Kidney epithelial cell (primary cell): ENCODE results near the gene BOLA3. TPM values are rescaled to one million over a fixed set of nuclear protein-coding genes. Genes with fewer than 3 reads are reported as not detected.

Experiments
- DNase-seq: peaks from one replicate; pipeline ENCODE4 v3.0.0-alpha.2; 2010; ENCODE audit warnings: low read depth
- H3K27me3 ChIP-seq: 2 replicates; pipeline ENCODE4 v1.6.0; 2011; ENCODE audit warnings: low read length; ENCODE audit not compliant: control insufficient read depth, insufficient read depth
- H3K36me3 ChIP-seq: 2 replicates; pipeline ENCODE4 v1.5.1; 2011; ENCODE audit warnings: low read length; ENCODE audit not compliant: control insufficient read depth, insufficient read depth
- H3K4me3 ChIP-seq: 2 replicates; pipeline ENCODE4 v1.5.1; 2011; ENCODE audit warnings: low read depth, mild to moderate bottlenecking, control low read depth, low read length
- CTCF ChIP-seq: IDR thresholded peaks from 2 replicates; pipeline ENCODE4 v1.5.1; 2011; ENCODE audit warnings: mild to moderate bottlenecking, moderate library complexity, low read length, control low read depth, inconsistent platforms; ENCODE audit not compliant: insufficient read depth, poor library complexity, severe bottlenecking
- total RNA-seq: library from RNA; depleted of rRNA; stranded (reverse); fragments of >200 nt; gene quantifications from 2 replicates; pipeline ENCODE4 v1.2.3, GENCODE V29; 2015

Gene BOLA3
- total RNA-seq, 1 donor from 2014 or later: 78.8 TPM

DNA sequence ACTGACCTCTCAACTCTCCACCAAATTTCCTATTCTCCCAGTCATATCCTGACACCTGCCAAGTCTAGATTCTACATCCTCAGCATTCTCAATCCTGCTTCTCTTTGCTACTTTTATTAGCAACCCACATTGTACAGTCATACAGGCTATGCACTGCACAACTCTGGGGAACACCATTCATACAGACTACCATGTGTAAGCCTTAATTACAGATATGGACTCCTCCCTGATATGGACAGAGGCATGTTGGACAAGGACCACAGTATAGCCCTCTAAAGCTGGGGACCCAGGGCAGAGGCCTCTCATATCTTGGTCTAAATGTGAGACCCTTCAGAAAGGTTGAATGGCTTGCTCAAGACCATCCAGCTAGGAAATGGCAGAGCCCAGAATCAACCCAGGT lies 36.3 kb downstream of the BOLA3 start:
- no peak for DNase-seq
- no peaks in the 10 kb centered on the region for H3K36me3 ChIP-seq
- no peak overlapping the region for H3K4me3 ChIP-seq
- H3K27me3 ChIP-seq: no peaks in the 10 kb centered on the region
- TF ChIP-seq CTCF: no peak

GRCh38 chr2:74110537-74110936 lies 37.2 kb downstream of the BOLA3 start:
- Histone ChIP-seq H3K36me3 (no peaks in the 10 kb centered on the region), H3K4me3 (no peak overlapping the region), H3K27me3 (no peaks in the 10 kb centered on the region)
- no peak for TF ChIP-seq CTCF
- DNase-seq: no peak

GRCh38 chr2:74109551-74109950 lies 38.2 kb downstream of the BOLA3 start:
- no peak for DNase-seq
- Histone ChIP-seq H3K36me3 (no peaks in the 10 kb centered on the region), H3K4me3 (no peak overlapping the region), H3K27me3 (no peaks in the 10 kb centered on the region)
- TF ChIP-seq CTCF: no peak

DNA sequence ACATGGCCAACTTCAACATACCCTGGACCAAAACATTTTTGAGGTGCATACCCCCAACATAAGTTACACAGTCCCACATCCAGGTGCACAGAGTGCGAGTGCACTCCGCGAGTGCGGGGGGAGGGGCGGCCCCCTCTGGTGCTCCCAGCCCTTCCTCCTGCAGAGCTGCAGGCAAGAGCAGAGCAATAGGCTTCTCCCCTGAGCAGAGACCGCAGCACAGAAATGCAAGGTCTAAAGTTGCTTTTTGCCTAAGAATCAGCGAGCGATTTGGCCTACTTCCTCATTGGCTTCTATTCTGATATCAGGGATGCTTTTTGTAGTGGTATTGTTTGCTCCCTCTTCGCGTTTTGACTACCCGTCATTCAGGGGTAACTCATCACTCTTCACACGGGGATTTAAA lies 40.6 kb downstream of the BOLA3 start:
- no peak for TF ChIP-seq CTCF
- Histone ChIP-seq H3K27me3 (no peaks in the 10 kb centered on the region), H3K4me3 (no peak overlapping the region), H3K36me3 (no peaks in the 10 kb centered on the region)
- no peak for DNase-seq

- Histone ChIP-seq H3K4me3 (no peak overlapping the region), H3K27me3 (no peaks in the 10 kb centered on the region), H3K36me3 (no peaks in the 10 kb centered on the region)
- no peak for TF ChIP-seq CTCF
- no peak for DNase-seq
These were observed 42.3 kb downstream of the BOLA3 start for GRCh38 chr2:74105413-74105812.

DNA sequence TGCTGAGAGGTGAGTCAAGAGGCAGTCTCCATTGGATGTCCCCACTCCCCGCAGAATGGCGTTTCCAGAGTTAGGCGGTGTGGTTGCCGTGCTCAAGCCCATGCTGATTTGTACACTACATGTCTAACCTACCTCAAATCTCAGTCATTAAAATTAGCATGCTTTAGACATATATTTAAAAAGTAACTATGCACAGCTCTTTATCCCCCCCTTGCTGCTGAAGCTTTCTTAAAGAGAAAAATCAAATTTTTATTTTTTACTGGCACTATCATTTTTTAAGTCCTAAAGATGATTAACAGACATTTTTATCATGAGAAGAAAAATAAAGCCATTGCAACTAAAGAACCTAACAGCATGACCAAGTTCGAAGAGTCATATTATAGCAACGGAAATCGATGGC lies 42.9 kb downstream of the BOLA3 start:
- Histone ChIP-seq H3K27me3 (no peaks in the 10 kb centered on the region), H3K4me3 (no peak overlapping the region), H3K36me3 (no peaks in the 10 kb centered on the region)
- TF ChIP-seq CTCF: no peak
- DNase-seq: no peak
